K562 (cell line): ENCODE data around the gene LRRC38. TPM values are rescaled to one million over a fixed set of nuclear protein-coding genes. Genes with fewer than 3 reads are reported as not detected.

Experiments used
- ATAC-seq: fragments of 200-7000 bp; cut with Tn5 transposase; 3 replicates; pipeline ENCODE4 v1.9.1; 2020; ENCODE audit warnings: moderate library complexity
- BruUV-seq: library from RNA; stranded (reverse); fragments of 400-500 nt; replicated peaks from 2 replicates; lab custom pipeline; 2021; lab: Mats Ljungman, UMichigan
- CTCF ChIA-PET: fragments of 300-600 bp; formaldehyde crosslinking; extraction: SDS; loops from one replicate; lab custom pipeline; 2021; ENCODE audit warnings: low intra/inter-chr PET ratio; lab: Yijun Ruan, JAX
- POLR2A ChIA-PET: fragments of 300-600, 350-650 bp; sonication (Branson Sonifier 250); formaldehyde crosslinking; extraction: SDS; loops from one replicate; lab custom pipeline; 2021; ENCODE audit warnings: antibody characterized with exemption, inconsistent platforms; lab: Yijun Ruan, JAX
- DNase-seq, 4 experiments: peaks; one replicate each; pipeline versions ENCODE4 v3.0.0 to v3.0.0-alpha.2; 2011 to 2018; ENCODE audit warnings: low spot score in 3 of 4, mixed read lengths in 3 of 4; ENCODE audit errors: extremely low read depth in 1 of 4
- FAIRE-seq: peaks from 2 replicates; lab custom pipeline; 2011; peaks lifted over from hg19 to GRCh38; lab: Jason Lieb, UNC
- H2AFZ ChIP-seq: 2 replicates; pipeline ENCODE4 v1.6.0; 2011; ENCODE audit warnings: low read depth, low read length, control low read depth, inconsistent platforms
- H3K27ac ChIP-seq: fragments of 200-600 bp; 3 replicates; pipeline ENCODE4 v1.8.0; 2011; ENCODE audit warnings: low read depth, mild to moderate bottlenecking, control low read depth, inconsistent platforms, low read length, moderate library complexity, mixed read lengths; ENCODE audit errors: extremely low read depth
- H3K27me3 ChIP-seq, 2 experiments: fragments of 300-600 bp in 1 of 2; 2 replicates in 1 of 2; 3 replicates in 1 of 2; pipeline versions ENCODE4 v1.6.0 to v1.8.0; 2011; ENCODE audit warnings: inconsistent platforms in 2 of 2, low read length in 2 of 2, mild to moderate bottlenecking in 1 of 2, mixed read lengths in 1 of 2, moderate library complexity in 1 of 2; ENCODE audit not compliant: control insufficient read depth in 2 of 2, insufficient read depth in 2 of 2
- H3K36me3 ChIP-seq: fragments of 300-600 bp; 3 replicates; pipeline ENCODE4 v1.8.0; 2011; ENCODE audit warnings: mild to moderate bottlenecking, low read length, inconsistent platforms; ENCODE audit not compliant: control insufficient read depth, insufficient read depth
- H3K4me1 ChIP-seq, 2 experiments: fragments of 200-600 bp in 1 of 2; replicated peaks in 1 of 2; 2 replicates in 1 of 2; 3 replicates in 1 of 2; pipeline versions ENCODE4 v1.5.1 to v1.8.0; 2011; ENCODE audit warnings: inconsistent platforms in 2 of 2, low read length in 2 of 2, mild to moderate bottlenecking in 1 of 2, mixed read lengths in 1 of 2, moderate library complexity in 1 of 2; ENCODE audit not compliant: control insufficient read depth in 2 of 2, insufficient read depth in 2 of 2
- H3K4me2 ChIP-seq: 2 replicates; pipeline ENCODE4 v1.6.1; 2011; ENCODE audit warnings: low read length, control low read depth, inconsistent platforms, mixed read lengths; ENCODE audit not compliant: insufficient read depth
- H3K4me3 ChIP-seq: fragments of 200-600 bp; sonication (generic), shearing (Covaris generic); 2 replicates; pipeline ENCODE4 v1.5.1; 2016; ENCODE audit warnings: control low read depth, inconsistent platforms
- H3K79me2 ChIP-seq: fragments of 200-600 bp; 3 replicates; pipeline ENCODE4 v1.8.0; 2011; ENCODE audit warnings: low read length, inconsistent platforms; ENCODE audit not compliant: control insufficient read depth, insufficient read depth
- H3K9ac ChIP-seq, 2 experiments: 2 replicates each; pipeline versions ENCODE4 v1.6.0 to v1.6.1; 2011; ENCODE audit warnings: low read depth in 2 of 2, low read length in 2 of 2, control low read depth in 1 of 2, inconsistent platforms in 1 of 2, mild to moderate bottlenecking in 1 of 2, mixed read lengths in 1 of 2; ENCODE audit not compliant: insufficient read depth in 1 of 2
- H3K9me1 ChIP-seq: one replicate; pipeline ENCODE4 v1.6.0; 2011; ENCODE audit warnings: inconsistent platforms, mild to moderate bottlenecking, low read length, moderate library complexity; ENCODE audit not compliant: control insufficient read depth, insufficient read depth
- H3K9me3 ChIP-seq: replicated peaks from 2 replicates; pipeline ENCODE4 v1.5.1; 2011; ENCODE audit warnings: low read depth, low read length, inconsistent platforms; ENCODE audit not compliant: control insufficient read depth, insufficient read depth
- H4K20me1 ChIP-seq: replicated peaks from 2 replicates; pipeline ENCODE4 v1.6.1; 2011; ENCODE audit warnings: low read length, inconsistent platforms, mixed read lengths; ENCODE audit not compliant: control insufficient read depth, insufficient read depth
- CTCFL ChIP-seq: IDR thresholded peaks from 2 replicates; pipeline ENCODE4 v1.6.1; 2011; ENCODE audit warnings: borderline replicate concordance, low read depth, mild to moderate bottlenecking, moderate library complexity, low read length; ENCODE audit not compliant: insufficient read depth, poor library complexity, severe bottlenecking
- KLF13 ChIP-seq: fragments of 450-650 bp; IDR thresholded peaks from 2 replicates; pipeline ENCODE4 v1.6.1; 2016; ENCODE audit warnings: missing genetic modification characterization, low read depth, mild to moderate bottlenecking, missing compliant biosample characterization, moderate library complexity, borderline replicate concordance
- MED1 ChIP-seq: sonication (generic); formaldehyde crosslinking; IDR thresholded peaks from 2 replicates; pipeline ENCODE4 v1.8.1; 2023; ENCODE audit warnings: missing genetic modification reagents, borderline replicate concordance
- POLR2H ChIP-seq: IDR thresholded peaks from 2 replicates; pipeline ENCODE4 v1.6.1; 2016; ENCODE audit warnings: missing genetic modification characterization, low read depth, mild to moderate bottlenecking, control low read depth, missing compliant biosample characterization, moderate library complexity
- RBM34 ChIP-seq: fragments of 200-400 bp; formaldehyde crosslinking; IDR thresholded peaks from 2 replicates; pipeline ENCODE4 v1.6.1; 2018; ENCODE audit warnings: low read length, borderline replicate concordance; ENCODE audit not compliant: insufficient read depth
- SNAPC5 ChIP-seq: fragments of 250-450 bp; sonication (Bioruptor Pico); IDR thresholded peaks from 2 replicates; pipeline ENCODE4 v1.8.0; 2021; ENCODE audit warnings: moderate library complexity, mild to moderate bottlenecking, inconsistent platforms
- STAG1 ChIP-seq: sonication (generic); formaldehyde crosslinking; IDR thresholded peaks from 2 replicates; pipeline ENCODE4 v1.5.0; 2020; ENCODE audit warnings: missing genetic modification reagents, borderline replicate concordance
- TAF9B ChIP-seq: fragments of 450-650 bp; IDR thresholded peaks from 2 replicates; pipeline ENCODE4 v1.6.1; 2018; ENCODE audit warnings: mild to moderate bottlenecking; ENCODE audit not compliant: partially characterized antibody
- ZKSCAN3 ChIP-seq: fragments of 250-450 bp; sonication (Bioruptor Pico); IDR thresholded peaks from 2 replicates; pipeline ENCODE4 v1.4.0; 2020
- ZNF197 ChIP-seq: fragments of 200-800 bp; sonication (Bioruptor generic); IDR thresholded peaks from 2 replicates; pipeline ENCODE4 v1.6.1; 2016; ENCODE audit warnings: low read depth, missing genetic modification characterization, missing compliant biosample characterization
- ZNF668 ChIP-seq: fragments of 250-450 bp; sonication (Bioruptor Pico); IDR thresholded peaks from 2 replicates; pipeline ENCODE4 v1.8.0; 2022; ENCODE audit warnings: mild to moderate bottlenecking, inconsistent platforms
- WGBS: fragments of 100-300 bp; shearing (Covaris generic); methylation state at CpG from one replicate; pipeline ENCODE4 v1.1.6; 2016; ENCODE audit warnings: low coverage, mixed read lengths; ENCODE audit not compliant: insufficient coverage; ENCODE audit errors: missing lambda C conversion rate; 5-methylcytosine and 5-hydroxymethylcytosine counted together
- in situ Hi-C: fragments of 300-500 bp; cut with MboI; formaldehyde crosslinking; loops from 4 replicates; pipeline ENCODE4 v1.15.0; 2018; ENCODE audit warnings: inconsistent platforms, mixed read lengths
- intact Hi-C: fragments of 100-400 bp; cut with micrococcal nuclease; formaldehyde crosslinking; loops from 2 replicates; pipeline ENCODE4 v1.14.2; 2022
- polyA plus RNA-seq, 8 experiments: library from polyadenylated mRNA; depleted of rRNA in 4 of 8; stranded (reverse) in 5 of 8; unstranded in 3 of 8; fragments of >200 nt; fragmentation: Nextera tagmentation in 2 of 8; fragmentation: Illumina TruSeq in 1 of 8; extraction: Ambion mirVana in 2 of 8; extraction: Trizol in 1 of 8; gene quantifications; 2 replicates each; pipeline versions ENCODE4 v1.2.1 to v1.2.3, GENCODE V29; 2011 to 2014; ENCODE audit warnings: inconsistent platforms in 1 of 8, missing spikeins in 1 of 8
- total RNA-seq, 7 experiments: library from RNA; depleted of rRNA in 6 of 7; stranded (reverse); fragments of >200 nt in 6 of 7; fragmentation: Illumina TruSeq in 2 of 7; extraction: Trizol in 2 of 7; gene quantifications; 2 replicates each; pipeline versions ENCODE4 v1.2.1 to v1.2.3, GENCODE V29; 2011 to 2021; ENCODE audit warnings: low replicate concordance in 1 of 7

The LRRC38 gene
- total and polyA plus RNA-seq, 9 of the 15 experiments (the other 6 are each of a cell fraction or from before 2014, with no cell fraction given): not detected

- no peak for TF ChIP-seq CTCFL
These were observed 51.1 kb downstream of the LRRC38 start (continued) for GRCh38 chr1:13462682-13463081.

GRCh38 chr1:13461977-13462376 is 51.8 kb downstream of the LRRC38 start:
- Histone ChIP-seq H3K9me1 (no peaks in the 10 kb centered on the region), H3K4me1 (no peaks in the 10 kb centered on the region), H3K27ac (no peak overlapping the region), H2AFZ (no peak overlapping the region), H3K27me3 (peaks cover 2 to 24% of the 10 kb centered on the region in 2 experiments; a peak in 3 of 5 replicates), H3K4me3 (no peak overlapping the region), H3K4me2 (no peak overlapping the region), H3K79me2 (no peaks in the 10 kb centered on the region), H3K9ac (no peak overlapping the region), H3K9me3 (no peaks in the 10 kb centered on the region), H4K20me1 (no peaks in the 10 kb centered on the region; the same call in 1 of the 2 replicates), H3K36me3 (no peaks in the 10 kb centered on the region)
- ATAC-seq (no peak), DNase-seq (no peak), FAIRE-seq (no peak)
- intact Hi-C loops: no loop called here
- ChIA-PET CTCF (no interaction called here), POLR2A (interaction anchor here (0.7 kb wide), 1 partner anchor 600 kb away, joined by 3 read pairs; no protein-coding TSS in a partner anchor)
- WGBS: 0% methylated on average over 2 of the region's 2 CpGs
- in situ Hi-C loops: no loop called here
- TF ChIP-seq SNAPC5 (CRISPR knock-in tag) (no peak), MED1 (CRISPR knock-in tag) (no peak), RBM34 (no peak), KLF13 (tag) (no peak), ZKSCAN3 (CRISPR knock-in tag) (no peak), STAG1 (CRISPR knock-in tag) (no peak), ZNF668 (CRISPR knock-in tag) (no peak), TAF9B (no peak), ZNF197 (CRISPR knock-in tag) (no peak), POLR2H (tag) (no peak)
- BruUV-seq: no TSS peak
